ENCODE results near the gene METTL25B.

Gene METTL25B

DNA sequence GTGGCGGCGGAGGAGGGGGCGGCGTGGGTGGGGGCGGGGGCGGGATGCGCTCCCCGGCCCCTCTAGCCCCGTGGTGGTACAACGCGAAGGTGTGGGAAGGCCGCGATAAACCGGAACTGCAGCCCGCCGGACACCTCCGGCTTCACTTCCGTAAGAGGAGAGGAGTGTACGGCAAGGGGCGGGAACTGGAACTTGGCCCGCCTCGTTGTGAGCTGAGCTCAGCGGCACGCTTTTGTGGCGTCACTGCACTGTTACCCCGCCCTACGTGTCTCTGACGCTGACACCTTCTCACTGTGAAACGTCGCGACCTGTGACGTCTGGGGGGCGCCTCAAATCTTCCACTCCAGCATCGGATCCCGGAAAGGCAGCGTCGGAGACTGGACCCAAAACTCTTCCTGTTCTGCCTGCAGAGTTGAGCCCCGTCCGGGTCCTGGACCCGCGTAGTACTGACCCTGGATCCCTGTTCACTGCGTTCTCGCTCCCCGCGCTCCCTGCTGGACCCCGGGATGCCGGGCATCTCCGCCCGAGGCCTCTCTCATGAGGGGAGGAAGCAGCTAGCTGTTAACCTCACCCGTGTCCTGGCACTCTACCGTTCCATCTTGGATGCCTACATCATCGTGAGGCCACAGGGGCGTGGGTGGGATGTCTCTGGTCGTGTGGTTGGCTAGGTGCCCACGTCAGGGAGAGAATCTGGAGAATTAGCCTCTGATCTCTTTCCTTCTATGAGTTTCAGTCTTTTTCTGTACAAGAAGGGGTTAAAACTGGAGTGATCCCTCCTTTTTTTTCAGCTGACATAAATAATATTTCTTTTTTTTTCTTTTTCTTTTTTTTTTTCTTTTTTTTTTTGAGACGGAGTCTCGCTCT, 562 bp downstream of the METTL25B start, which contains the start of gene ISG20L2:
Gene ISG20L2 (minus strand): TSS at position 168 of the 864 bp plus-strand sequence. CDS start 1,114 bp downstream, outside the sequence.
- DNase-seq (ENCODE audit: low read depth) = peak; percentile 90
- TF ChIP-seq, protein P1, sequence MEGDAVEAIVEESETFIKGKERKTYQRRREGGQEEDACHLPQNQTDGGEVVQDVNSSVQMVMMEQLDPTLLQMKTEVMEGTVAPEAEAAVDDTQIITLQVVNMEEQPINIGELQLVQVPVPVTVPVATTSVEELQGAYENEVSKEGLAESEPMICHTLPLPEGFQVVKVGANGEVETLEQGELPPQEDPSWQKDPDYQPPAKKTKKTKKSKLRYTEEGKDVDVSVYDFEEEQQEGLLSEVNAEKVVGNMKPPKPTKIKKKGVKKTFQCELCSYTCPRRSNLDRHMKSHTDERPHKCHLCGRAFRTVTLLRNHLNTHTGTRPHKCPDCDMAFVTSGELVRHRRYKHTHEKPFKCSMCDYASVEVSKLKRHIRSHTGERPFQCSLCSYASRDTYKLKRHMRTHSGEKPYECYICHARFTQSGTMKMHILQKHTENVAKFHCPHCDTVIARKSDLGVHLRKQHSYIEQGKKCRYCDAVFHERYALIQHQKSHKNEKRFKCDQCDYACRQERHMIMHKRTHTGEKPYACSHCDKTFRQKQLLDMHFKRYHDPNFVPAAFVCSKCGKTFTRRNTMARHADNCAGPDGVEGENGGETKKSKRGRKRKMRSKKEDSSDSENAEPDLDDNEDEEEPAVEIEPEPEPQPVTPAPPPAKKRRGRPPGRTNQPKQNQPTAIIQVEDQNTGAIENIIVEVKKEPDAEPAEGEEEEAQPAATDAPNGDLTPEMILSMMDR (conservative IDR thresholded peaks at IDR 0.05; ENCODE audit: low read depth, low read length) = no peak
- H3K4me3 ChIP-seq (ENCODE audit: low read length) = peak within 1 kb of the TSS; percentile 98

DNA sequence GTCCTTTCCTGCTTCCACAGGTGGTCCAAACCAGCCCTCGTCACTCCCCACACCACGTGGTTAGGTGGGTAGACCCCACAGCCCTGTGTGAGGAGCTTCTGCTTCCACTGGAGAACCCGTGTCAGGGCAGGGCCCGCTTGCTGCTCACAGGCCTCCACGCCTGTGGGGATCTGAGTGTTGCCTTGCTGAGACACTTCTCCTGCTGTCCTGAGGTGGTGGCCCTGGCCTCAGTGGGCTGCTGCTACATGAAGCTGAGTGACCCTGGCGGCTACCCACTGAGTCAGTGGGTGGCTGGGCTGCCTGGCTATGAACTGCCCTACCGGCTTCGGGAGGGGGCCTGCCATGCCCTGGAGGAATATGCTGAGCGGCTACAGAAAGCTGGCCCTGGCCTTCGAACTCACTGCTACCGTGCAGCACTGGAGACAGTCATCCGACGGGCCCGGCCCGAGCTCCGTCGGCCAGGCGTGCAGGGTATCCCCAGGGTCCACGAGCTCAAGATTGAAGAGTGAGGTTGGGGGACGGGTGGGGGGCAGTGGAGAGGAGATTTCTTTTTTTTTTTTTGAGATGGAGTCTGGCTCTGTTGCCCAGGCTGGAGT, 5.8 kb downstream of the METTL25B start:
- TF ChIP-seq, protein P1 (conservative IDR thresholded peaks at IDR 0.05; ENCODE audit: low read depth, low read length) = no peak
- DNase-seq (ENCODE audit: low read depth) = no peak
- H3K4me3 ChIP-seq (ENCODE audit: low read length) = no peak overlapping the region

DNA sequence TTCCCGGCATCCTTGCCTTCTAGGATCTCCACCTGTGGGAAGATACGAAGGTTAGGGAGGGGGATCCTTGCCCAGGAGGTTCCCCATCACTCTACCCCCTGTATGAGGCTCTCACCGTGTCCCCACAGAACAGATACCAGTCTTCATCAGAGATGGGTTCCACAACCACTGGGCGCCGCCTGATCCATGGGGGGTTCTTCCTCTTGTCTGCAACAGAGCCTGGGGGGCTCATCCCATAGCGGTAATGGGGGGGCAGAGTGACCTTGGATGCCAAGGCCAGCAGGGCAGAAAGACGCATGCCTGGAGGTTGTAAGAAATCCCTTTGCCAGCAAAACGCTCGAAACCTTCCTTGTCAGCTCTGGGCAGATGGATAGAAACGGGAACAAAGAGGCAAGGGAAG, 10.1 kb downstream of the METTL25B start:
- TF ChIP-seq, protein P1 (conservative IDR thresholded peaks at IDR 0.05; ENCODE audit: low read depth, low read length) = no peak
- DNase-seq (ENCODE audit: low read depth) = no peak

DNA sequence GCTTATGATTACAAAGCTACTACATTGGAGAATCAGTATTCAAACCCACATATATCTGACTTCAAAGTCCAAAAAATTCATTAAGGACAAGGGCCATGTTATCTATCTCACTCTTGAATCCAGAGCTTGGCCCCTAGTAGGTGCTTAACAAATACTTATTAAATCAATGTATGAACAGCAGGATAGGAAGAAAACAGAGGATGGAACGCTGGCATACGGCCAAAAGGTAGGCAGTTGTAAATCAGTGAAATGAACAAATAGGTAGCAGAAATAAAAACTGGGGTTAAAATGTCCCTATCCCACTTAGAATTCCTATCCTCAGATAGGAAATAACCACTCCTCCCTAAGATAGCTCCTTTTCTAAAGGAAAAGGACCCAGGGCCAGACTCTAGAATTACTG, 10.6 kb downstream of the METTL25B start:
- H3K4me3 ChIP-seq (ENCODE audit: low read length) = no peak overlapping the region
- TF ChIP-seq, protein P1 (conservative IDR thresholded peaks at IDR 0.05; ENCODE audit: low read depth, low read length) = no peak
- no peak for DNase-seq (ENCODE audit: low read depth)

More for the DNA sequence above, 10.1 kb downstream of the METTL25B start:
- H3K4me3 ChIP-seq (ENCODE audit: low read length) = no peak overlapping the region

DNA sequence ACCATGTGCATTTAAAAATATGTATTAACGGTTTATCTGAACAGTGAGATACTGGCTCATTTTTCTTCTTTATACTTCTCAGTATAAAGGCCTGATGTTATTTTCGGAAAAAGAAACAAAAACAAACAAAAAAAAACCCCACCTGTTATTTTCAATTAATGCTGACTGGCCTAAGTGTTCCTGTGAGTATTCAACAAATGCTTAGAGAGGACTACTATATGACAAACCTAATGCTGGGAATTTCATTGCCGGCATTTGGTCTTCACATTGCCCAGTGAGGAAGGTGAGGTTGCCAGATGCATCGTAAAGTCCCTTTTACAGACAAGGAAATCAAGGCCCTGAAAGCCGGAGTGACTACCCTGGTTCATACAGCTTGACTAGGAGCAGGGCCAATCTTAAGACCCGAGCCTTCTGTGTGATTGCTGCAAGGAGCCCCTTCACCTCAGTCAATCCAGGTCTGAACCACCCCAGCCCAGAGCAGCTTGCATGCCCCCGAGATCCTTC, 12.0 kb downstream of the METTL25B start:
- peak overlapping the region; percentile 89 for H3K4me3 ChIP-seq (ENCODE audit: low read length)
- TF ChIP-seq, protein P1 (conservative IDR thresholded peaks at IDR 0.05; ENCODE audit: low read depth, low read length) = no peak
- no peak for DNase-seq (ENCODE audit: low read depth)

DNA sequence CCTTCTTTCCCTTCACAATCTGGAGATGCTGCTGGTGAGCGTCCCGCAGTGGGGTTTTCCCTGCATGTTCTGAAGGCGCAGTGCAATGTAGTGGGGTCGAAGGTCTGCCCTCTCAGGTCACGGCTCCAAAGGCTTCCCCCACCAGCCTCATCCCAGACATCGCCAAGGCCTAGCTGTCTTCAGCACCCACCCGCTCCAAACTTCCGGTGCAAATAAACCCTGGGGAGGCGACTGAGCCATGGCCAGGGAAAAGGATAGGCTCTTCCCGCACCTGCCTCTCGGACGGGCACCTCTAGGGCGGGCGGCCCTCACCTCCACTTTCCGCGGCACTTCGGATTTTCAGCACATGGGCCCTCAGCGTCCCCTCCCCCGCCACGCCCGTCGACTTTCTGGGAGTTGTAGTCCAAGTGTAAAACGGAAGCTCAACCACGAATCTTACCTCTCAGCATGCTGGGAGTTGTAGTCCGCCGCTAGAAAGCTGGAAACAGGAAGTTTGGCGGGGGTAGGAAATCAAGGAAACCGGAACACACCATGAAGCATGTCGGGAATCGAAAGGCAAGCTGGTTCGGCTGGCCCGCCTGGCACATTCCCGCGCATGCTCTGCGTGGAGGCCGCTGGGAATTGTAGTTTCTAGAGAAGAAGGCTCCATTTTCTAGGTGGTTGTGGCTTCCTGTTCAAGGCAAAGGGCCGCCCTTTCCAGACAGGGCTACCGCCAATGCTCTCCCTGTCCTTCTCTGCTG, 12.6 kb downstream of the METTL25B start, which contains the start of gene MRPL24:
Gene MRPL24 (minus strand): TSS at position 348 of the 740 bp plus-strand sequence. CDS start 2,384 bp downstream, outside the sequence.
- H3K4me3 ChIP-seq (ENCODE audit: low read length) = peak within 1 kb of the TSS; percentile 89
- TF ChIP-seq, protein P1 (conservative IDR thresholded peaks at IDR 0.05; ENCODE audit: low read depth, low read length) = no peak
- peak; percentile 98 for DNase-seq (ENCODE audit: low read depth)
